ENCODE data around the gene TRIM15. TPM values are rescaled to one million over a fixed set of nuclear protein-coding genes. Genes with fewer than 3 reads are reported as not detected.

Gene TRIM15
- total RNA-seq, 2 donors from 2014 or later: 0.52 TPM; not detected in 1

DNA sequence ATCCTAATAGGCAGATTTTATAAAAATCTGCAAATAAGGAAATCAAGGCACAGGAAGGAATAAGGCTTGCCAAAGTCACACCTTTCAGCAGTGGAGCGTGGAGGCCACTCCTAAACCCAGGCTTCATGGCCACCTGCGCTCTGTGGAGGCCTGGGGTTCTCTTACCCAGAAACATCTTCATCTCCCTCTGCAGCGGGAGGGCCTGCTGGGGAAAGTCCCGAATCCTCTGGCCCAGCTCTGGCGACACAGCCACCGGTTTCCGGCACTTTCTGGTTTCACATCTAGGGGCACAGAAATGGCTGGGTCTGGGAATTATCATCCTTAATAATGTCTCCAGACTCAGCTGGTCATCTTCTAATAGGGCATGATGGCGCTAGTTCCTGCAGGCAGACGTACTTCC lies 6.6 kb upstream of the TRIM15 start:
- DNase-seq: no peak
- ATAC-seq: no peak
- H3K4me1 ChIP-seq: peaks cover 12% of the 10 kb centered on the region
- no peaks in the 10 kb centered on the region for H3K27me3 ChIP-seq
- H3K9me3 ChIP-seq: no peaks in the 10 kb centered on the region
- H3K27ac ChIP-seq: peak overlapping the region in 1 of 4 donors; percentile 51
- 79 to 84% methylated on average over 9 of the region's 9 CpGs for WGBS, 2 donors
- H3K4me3 ChIP-seq: no peak overlapping the region
- H3K36me3 ChIP-seq (replicated peaks in 1 of 2; ENCODE audit: insufficient read depth in 1 of 2, low read depth in 2 of 2): no peaks in the 10 kb centered on the region
- TF ChIP-seq, protein P1, sequence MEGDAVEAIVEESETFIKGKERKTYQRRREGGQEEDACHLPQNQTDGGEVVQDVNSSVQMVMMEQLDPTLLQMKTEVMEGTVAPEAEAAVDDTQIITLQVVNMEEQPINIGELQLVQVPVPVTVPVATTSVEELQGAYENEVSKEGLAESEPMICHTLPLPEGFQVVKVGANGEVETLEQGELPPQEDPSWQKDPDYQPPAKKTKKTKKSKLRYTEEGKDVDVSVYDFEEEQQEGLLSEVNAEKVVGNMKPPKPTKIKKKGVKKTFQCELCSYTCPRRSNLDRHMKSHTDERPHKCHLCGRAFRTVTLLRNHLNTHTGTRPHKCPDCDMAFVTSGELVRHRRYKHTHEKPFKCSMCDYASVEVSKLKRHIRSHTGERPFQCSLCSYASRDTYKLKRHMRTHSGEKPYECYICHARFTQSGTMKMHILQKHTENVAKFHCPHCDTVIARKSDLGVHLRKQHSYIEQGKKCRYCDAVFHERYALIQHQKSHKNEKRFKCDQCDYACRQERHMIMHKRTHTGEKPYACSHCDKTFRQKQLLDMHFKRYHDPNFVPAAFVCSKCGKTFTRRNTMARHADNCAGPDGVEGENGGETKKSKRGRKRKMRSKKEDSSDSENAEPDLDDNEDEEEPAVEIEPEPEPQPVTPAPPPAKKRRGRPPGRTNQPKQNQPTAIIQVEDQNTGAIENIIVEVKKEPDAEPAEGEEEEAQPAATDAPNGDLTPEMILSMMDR (IDR thresholded peaks at IDR 0.05): no peak
- TF ChIP-seq POLR2A (IDR thresholded peaks at IDR 0.05): no peak
- intact Hi-C loops (cut with DNase I): no loop called here

DNA sequence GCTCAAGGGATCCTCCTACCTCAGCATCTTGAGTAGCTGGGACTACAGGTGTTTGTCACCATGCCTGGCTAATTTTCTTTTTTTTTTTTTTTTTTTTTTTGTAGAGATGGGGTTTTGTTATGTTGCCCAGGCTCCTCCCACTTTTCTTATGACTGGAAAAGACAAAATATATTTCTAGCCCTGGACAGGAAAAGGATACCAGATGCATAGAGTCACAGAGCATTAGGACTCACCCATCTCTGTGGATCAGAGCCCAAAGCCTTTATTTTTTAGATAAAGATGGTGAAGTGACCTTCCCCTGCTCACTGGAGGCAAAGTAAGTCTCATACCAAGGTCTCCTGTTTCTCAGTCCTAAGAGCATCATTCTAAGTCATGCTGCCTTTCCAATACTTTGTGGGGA lies 5.8 kb upstream of the TRIM15 start:
- no peaks in the 10 kb centered on the region for H3K9me3 ChIP-seq
- no peak for TF ChIP-seq POLR2A (IDR thresholded peaks at IDR 0.05)
- TF ChIP-seq, protein P1 (IDR thresholded peaks at IDR 0.05): no peak
- no peaks in the 10 kb centered on the region for H3K36me3 ChIP-seq (replicated peaks in 1 of 2; ENCODE audit: insufficient read depth in 1 of 2, low read depth in 2 of 2)
- intact Hi-C loops (cut with DNase I): no loop called here
- H3K4me3 ChIP-seq: no peak overlapping the region
- no peaks in the 10 kb centered on the region for H3K27me3 ChIP-seq
- peaks cover 12% of the 10 kb centered on the region for H3K4me1 ChIP-seq
- DNase-seq: no peak
- no peak overlapping the region for H3K27ac ChIP-seq
- no peak for ATAC-seq

DNA sequence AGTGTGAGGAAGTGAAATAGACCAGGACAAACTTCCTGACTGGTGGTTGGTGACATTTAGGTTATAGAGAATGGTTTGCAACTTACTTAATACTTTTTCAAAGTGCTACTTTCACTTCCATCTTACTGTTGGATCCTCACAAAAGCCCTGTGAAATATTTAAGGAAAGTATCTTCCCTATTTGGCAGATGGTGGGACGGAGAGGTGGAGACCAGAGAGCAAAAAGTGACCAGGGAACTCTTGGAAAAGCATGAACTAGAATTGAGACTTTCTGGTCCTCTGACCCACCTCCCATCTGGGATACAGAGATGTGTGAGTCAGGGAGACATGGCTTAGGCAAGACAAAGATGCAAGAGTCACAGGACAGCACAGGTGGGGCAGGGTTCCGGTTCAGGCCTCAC lies 5.3 kb upstream of the TRIM15 start:
- WGBS, 2 donors: 73 to 75% methylated on average over 2 of the region's 2 CpGs
- Histone ChIP-seq H3K36me3 (replicated peaks in 1 of 2; ENCODE audit: insufficient read depth in 1 of 2, low read depth in 2 of 2) (no peaks in the 10 kb centered on the region), H3K4me3 (no peak overlapping the region), H3K27ac (no peak overlapping the region), H3K4me1 (peaks cover 12% of the 10 kb centered on the region), H3K27me3 (no peaks in the 10 kb centered on the region), H3K9me3 (no peaks in the 10 kb centered on the region)
- no peak for DNase-seq
- intact Hi-C loops (cut with DNase I): no loop called here
- TF ChIP-seq POLR2A (IDR thresholded peaks at IDR 0.05): no peak
- TF ChIP-seq, protein P1 (IDR thresholded peaks at IDR 0.05): no peak
- ATAC-seq: no peak

DNA sequence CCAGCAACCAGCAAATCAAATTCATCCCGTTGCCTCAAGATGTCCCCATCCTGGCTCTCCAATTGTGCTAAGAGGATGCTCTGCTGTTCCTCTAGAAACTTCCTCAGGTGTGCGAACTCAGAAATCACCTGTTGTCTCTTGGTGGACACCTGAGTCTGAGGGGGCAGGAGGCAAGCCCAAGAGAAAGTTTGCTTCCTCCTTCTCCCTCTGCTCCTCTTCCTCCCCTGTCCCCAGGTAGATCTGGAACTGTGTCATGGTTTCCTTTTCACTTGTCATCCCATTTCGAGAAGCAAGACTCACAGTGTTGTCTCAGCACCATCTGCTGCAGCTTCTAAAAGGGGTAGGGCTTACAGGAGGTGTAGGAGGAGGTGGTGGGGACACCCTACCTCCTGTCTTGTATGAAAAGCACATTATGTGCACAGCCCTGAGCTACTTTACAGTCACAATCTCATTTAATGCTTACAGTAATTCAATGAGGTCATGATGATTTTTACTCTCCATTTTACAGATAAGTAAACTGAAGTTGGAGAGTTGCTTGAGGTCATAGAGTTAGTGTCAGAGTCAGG lies 4.8 kb upstream of the TRIM15 start:
- Histone ChIP-seq H3K36me3 (replicated peaks in 1 of 2; ENCODE audit: insufficient read depth in 1 of 2, low read depth in 2 of 2) (no peaks in the 10 kb centered on the region), H3K4me3 (no peak overlapping the region), H3K4me1 (peaks cover 12% of the 10 kb centered on the region), H3K27ac (no peak overlapping the region), H3K27me3 (no peaks in the 10 kb centered on the region), H3K9me3 (no peaks in the 10 kb centered on the region)
- intact Hi-C loops (cut with DNase I): no loop called here
- ATAC-seq (no peak), DNase-seq (no peak)
- TF ChIP-seq, protein P1 (IDR thresholded peaks at IDR 0.05): no peak
- TF ChIP-seq POLR2A (IDR thresholded peaks at IDR 0.05): no peak
- 40 to 53% methylated on average over 3 of the region's 3 CpGs for whole genome bisulfite sequencing, 2 donors

DNA sequence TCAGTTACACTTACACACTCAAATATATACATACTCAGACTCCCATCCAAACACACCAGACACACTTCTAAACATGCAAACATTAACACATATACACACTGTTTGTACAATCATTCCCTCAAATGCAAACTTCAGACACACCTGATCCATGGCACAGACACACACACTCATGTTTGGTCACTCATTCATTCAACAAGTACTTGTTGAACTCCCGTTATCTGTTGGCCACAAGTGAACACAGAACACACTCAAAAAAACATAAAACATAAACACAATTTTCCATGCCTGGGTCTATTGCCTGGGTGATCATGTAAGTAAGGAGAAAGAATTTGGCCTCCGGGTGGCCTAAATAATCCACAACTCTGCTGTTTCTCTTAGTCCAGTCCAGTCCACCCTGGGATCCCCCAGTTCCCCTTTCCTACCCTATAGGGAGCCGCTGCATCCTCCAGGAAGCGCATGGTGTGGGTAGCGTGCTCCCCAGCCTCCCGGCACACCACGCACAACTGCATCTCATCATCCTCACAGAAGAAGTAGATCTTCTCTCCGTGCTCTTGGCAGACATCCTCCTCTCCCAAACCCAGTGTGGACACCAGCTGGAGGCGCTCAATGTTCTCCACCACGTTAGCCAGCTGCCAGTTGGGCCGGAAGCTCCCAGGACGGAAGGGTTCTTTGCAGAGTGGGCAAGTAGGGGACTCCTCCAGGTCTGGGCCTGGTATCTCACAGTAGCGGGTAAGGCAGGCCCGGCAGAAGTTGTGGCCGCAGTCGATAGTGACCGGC lies 3.1 kb upstream of the TRIM15 start:
- Histone ChIP-seq H3K27ac (no peak overlapping the region), H3K27me3 (no peaks in the 10 kb centered on the region), H3K36me3 (replicated peaks in 1 of 2; ENCODE audit: insufficient read depth in 1 of 2, low read depth in 2 of 2) (no peaks in the 10 kb centered on the region), H3K9me3 (no peaks in the 10 kb centered on the region), H3K4me1 (peaks cover 6% of the 10 kb centered on the region), H3K4me3 (no peak overlapping the region)
- no peak for TF ChIP-seq POLR2A (IDR thresholded peaks at IDR 0.05)
- TF ChIP-seq, protein P1 (IDR thresholded peaks at IDR 0.05): no peak
- ATAC-seq (no peak), DNase-seq (no peak)
- 89 to 92% methylated on average over 8 to 17 of the region's 17 CpGs for WGBS, 2 donors
- intact Hi-C loops (cut with DNase I): no loop called here
